Measurements from ENCODE around the gene SYCP2.

GRCh38 chr20:59888050-59888449, 45.4 kb downstream of the SYCP2 start:
- TF ChIP-seq POLR2AphosphoS5 (IDR thresholded peaks at IDR 0.05) (no peak), CTCF (IDR thresholded peaks at IDR 0.05) (no peak), POLR2A (IDR thresholded peaks at IDR 0.05) (no peak)
